Activated T-cell treated with anti-CD3 and anti-CD28 coated beads, Interleukin-2, amount 50 U/mL, for 72 hours (primary cell): ENCODE results near the gene ATP1B3. TPM values are rescaled to one million over a fixed set of nuclear protein-coding genes. Genes with fewer than 3 reads are reported as not detected.
A peak's percentile ranks its signal among the peaks of the same experiment; 100 is the strongest.
"Not testable (repeated sequence)": the region's sequence is repeated elsewhere in the genome, so short reads cannot be mapped to it uniquely, and the experiment has no call there.

Experiments used
- ATAC-seq, 2 donors: fragments of 150-1000 bp; cut with Tn5 transposase; replicated peaks in 1 of 2; 2 replicates each; pipeline ENCODE4 v1.10.0; 2021; ENCODE audit warnings: moderate library complexity in 2 of 2, mild to moderate bottlenecking in 1 of 2
- DNase-seq, 2 donors: peaks; one replicate each; pipeline ENCODE4 v3.0.0; 2021 to 2022; ENCODE audit warnings: mixed read lengths in 1 of 2
- H3K27ac Mint-ChIP-seq: one replicate; pipeline ENCODE4 v1.8.0; 2022; ENCODE audit warnings: mild to moderate bottlenecking, moderate library complexity, mixed read lengths
- H3K27me3 Mint-ChIP-seq: one replicate; pipeline ENCODE4 v1.8.0; 2022; ENCODE audit warnings: low read depth, mixed read lengths
- H3K36me3 Mint-ChIP-seq, 2 donors: one replicate each; pipeline ENCODE4 v1.8.0; 2022; ENCODE audit warnings: mixed read lengths in 2 of 2, mild to moderate bottlenecking in 1 of 2; ENCODE audit not compliant: insufficient read depth in 2 of 2
- H3K4me1 Mint-ChIP-seq: one replicate; pipeline ENCODE4 v1.8.0; 2022; ENCODE audit warnings: low read depth, mixed read lengths
- H3K4me3 Mint-ChIP-seq, 2 donors: one replicate each; pipeline ENCODE4 v1.8.0; 2022; ENCODE audit warnings: mild to moderate bottlenecking in 2 of 2, mixed read lengths in 2 of 2, moderate library complexity in 2 of 2
- H3K9me3 Mint-ChIP-seq, 2 donors: one replicate each; pipeline ENCODE4 v1.8.0; 2022; ENCODE audit warnings: mixed read lengths in 2 of 2
- total RNA-seq, 2 donors: library from RNA; stranded (reverse); gene quantifications; one replicate each; pipeline ENCODE4 v1.2.3, GENCODE V29; 2022

The ATP1B3 gene
- total RNA-seq, 2 donors from 2014 or later = 79.8 to 102 TPM

DNA sequence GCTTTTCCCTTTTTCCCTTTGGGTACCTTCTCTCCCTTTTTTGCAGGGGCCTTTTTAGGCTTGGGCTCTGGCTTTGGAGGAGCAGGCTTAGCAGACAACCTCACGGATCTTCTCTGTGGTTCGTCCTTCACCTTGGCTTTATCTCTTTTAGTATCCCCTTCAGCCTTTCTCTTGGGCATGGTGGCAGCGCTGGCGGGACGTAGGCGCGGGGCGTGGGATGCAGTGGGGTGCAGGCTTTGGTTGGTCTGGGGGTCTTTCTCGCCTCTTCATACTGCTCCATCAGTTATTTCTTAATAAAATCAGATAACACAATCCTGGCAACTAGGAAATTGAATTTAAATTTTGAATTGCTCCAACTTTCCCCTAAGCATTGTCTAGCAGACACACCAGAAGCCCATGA lies 11.3 kb upstream of the ATP1B3 start:
- no peaks in the 10 kb centered on the region for H3K27me3 Mint-ChIP-seq
- H3K36me3 Mint-ChIP-seq = no peaks in the 10 kb centered on the region
- peaks cover 6% of the 10 kb centered on the region for H3K4me1 Mint-ChIP-seq
- H3K9me3 Mint-ChIP-seq = no peaks in the 10 kb centered on the region
- H3K4me3 Mint-ChIP-seq = no peak overlapping the region
- DNase-seq (no peak), ATAC-seq (no peak)
- no peak overlapping the region for H3K27ac Mint-ChIP-seq

- H3K4me1 Mint-ChIP-seq = peaks cover 5% of the 10 kb centered on the region
- DNase-seq (no peak), ATAC-seq (no peak)
- no peak overlapping the region for H3K4me3 Mint-ChIP-seq
- H3K36me3 Mint-ChIP-seq = no peaks in the 10 kb centered on the region
- no peaks in the 10 kb centered on the region for H3K27me3 Mint-ChIP-seq
- no peaks in the 10 kb centered on the region for H3K9me3 Mint-ChIP-seq
- H3K27ac Mint-ChIP-seq = no peak overlapping the region
Observed at GRCh38 chr3:141870091-141870687, 6.3 kb upstream of the ATP1B3 start.

DNA sequence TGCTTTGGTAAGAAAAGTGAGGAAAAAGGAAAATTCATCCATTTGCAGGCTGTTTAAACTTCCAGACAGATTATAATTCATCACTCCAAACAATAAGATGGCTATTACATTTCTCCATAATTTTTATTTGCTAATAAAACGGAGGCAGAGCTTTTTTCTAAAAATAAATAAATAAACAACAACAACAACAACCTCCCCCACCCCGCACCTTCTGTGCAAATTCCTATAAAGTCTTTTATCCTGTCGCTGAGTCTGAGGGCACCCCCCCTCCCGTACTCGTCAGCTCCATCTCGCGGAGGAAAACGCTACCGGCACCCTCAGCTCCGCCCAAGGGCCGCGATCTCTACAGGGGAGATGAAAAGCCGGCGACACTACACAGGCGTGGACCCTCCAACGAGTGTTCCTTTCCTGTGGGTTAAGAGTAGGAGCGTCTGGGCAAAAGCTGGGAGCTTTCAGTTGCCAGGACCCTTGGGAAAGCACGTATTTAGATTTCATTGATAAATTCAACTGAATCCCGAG lies 1.0 kb upstream of the ATP1B3 start:
- H3K9me3 Mint-ChIP-seq = no peaks in the 10 kb centered on the region
- peaks cover 0 to 2% of the 10 kb centered on the region in 2 donors for H3K36me3 Mint-ChIP-seq
- peak overlapping the region; percentile 94 to 98 for H3K4me3 Mint-ChIP-seq
- peak overlapping the region; percentile 97 for H3K27ac Mint-ChIP-seq
- DNase-seq (peak; percentile 86 to 89), ATAC-seq (peak; percentile 60 to 64)
- no peaks in the 10 kb centered on the region for H3K27me3 Mint-ChIP-seq
- peaks cover 39% of the 10 kb centered on the region for H3K4me1 Mint-ChIP-seq

DNA sequence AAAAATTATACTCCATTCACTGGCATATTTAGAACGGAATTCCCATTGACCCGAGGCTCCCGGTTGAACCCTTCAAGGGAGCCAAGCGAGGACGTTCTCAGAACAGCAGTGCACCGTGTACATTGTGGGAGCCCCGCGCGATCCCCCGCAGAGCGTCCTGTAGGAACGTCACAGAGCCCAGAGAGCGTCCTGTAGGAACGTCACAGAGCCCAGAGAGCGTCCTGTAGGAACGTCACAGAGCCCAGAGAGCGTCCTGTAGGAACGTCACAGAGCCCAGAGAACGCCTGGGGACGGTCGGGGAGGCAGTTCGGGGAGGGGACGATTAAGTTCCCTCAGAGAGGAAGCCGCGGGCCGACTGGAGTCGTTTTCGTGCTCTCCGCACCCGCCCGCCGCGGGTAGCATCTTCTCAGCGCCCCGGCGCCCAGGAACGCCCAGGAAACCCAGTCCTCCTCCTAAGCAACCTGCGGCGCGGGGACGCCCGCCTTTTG lies 506 bp upstream of the ATP1B3 start:
- H3K4me1 Mint-ChIP-seq = peaks cover 39% of the 10 kb centered on the region
- peak in 1 of 2 donors; percentile 79 for DNase-seq
- no peaks in the 10 kb centered on the region for H3K27me3 Mint-ChIP-seq
- peak overlapping the region; percentile 97 for H3K27ac Mint-ChIP-seq
- no peaks in the 10 kb centered on the region for H3K9me3 Mint-ChIP-seq
- H3K4me3 Mint-ChIP-seq = peak overlapping the region; percentile 94 to 98
- ATAC-seq = peak; percentile 62 to 64
- peaks cover 0 to 2% of the 10 kb centered on the region in 2 donors for H3K36me3 Mint-ChIP-seq

DNA sequence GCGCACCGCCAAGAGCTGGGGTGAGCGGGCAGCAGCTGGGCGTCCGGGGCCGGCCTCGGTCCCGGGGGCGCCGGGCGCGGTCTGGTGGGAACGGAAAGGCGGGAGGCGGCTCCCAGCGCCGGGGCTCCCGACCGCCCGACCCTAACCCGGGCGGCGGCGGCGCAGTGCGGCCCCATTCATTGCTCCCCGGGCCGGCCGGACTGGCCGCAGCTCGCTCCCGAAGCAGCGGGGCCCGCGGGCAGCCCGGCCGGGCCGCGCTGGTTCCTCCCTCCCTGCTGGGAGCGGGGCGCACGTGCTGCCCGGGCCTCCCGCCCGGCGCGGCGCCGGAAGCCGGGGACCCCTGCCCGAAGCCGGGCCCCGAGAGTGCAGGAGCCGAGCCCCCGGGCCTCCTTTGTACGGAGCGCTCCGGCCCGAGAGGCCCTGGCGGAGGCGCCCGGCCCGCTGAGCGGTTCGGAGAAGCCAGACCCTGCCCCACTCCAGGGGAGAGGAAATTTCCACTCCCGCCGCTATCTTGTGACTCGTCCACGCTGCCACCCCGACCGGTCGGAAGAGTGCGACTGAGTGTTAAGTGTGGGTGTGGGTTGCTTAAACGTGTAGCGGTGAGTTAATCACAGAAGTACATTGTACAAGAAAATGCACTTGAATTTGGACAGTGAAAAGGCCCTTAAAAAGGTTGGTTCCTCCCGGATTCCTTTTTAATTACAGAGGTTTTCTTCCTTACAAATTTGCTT lies 613 bp downstream of the ATP1B3 start:
- peaks cover 50% of the 10 kb centered on the region for H3K4me1 Mint-ChIP-seq
- H3K9me3 Mint-ChIP-seq = no peaks in the 10 kb centered on the region
- peak; percentile 71 to 76 for DNase-seq
- H3K4me3 Mint-ChIP-seq = peak overlapping the region; percentile 98
- no peaks in the 10 kb centered on the region for H3K27me3 Mint-ChIP-seq
- peak; percentile 35 to 37 for ATAC-seq
- peaks cover 0 to 2% of the 10 kb centered on the region in 2 donors for H3K36me3 Mint-ChIP-seq
- H3K27ac Mint-ChIP-seq = peak overlapping the region; percentile 96

DNA sequence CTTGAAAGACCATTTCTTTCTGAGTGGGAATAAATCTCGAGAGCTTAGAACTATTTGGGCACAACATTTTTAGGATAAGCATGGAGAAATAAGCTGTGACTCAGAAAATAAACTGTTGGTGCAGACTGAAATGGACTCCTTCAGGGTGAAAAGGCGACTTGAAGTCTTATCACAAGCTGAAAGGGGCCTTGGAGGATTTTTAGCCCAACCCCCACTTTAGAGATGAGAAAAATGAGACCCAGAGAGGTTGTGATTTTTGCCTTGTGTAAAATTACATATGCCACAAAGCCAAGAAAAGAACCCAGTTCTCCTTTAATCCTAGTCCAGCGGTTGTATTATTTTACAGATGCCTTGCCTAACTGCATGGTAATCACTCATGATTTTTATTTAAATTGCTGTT lies 1.5 kb downstream of the ATP1B3 start:
- peak overlapping the region; percentile 96 for H3K27ac Mint-ChIP-seq
- peaks cover 0 to 4% of the 10 kb centered on the region in 2 donors for H3K36me3 Mint-ChIP-seq
- DNase-seq (peak in 1 of 2 donors; percentile 7), ATAC-seq (no peak)
- no peaks in the 10 kb centered on the region for H3K27me3 Mint-ChIP-seq
- H3K4me3 Mint-ChIP-seq = peak overlapping the region; percentile 90 to 98
- H3K9me3 Mint-ChIP-seq = no peaks in the 10 kb centered on the region
- H3K4me1 Mint-ChIP-seq = peaks cover 55% of the 10 kb centered on the region

DNA sequence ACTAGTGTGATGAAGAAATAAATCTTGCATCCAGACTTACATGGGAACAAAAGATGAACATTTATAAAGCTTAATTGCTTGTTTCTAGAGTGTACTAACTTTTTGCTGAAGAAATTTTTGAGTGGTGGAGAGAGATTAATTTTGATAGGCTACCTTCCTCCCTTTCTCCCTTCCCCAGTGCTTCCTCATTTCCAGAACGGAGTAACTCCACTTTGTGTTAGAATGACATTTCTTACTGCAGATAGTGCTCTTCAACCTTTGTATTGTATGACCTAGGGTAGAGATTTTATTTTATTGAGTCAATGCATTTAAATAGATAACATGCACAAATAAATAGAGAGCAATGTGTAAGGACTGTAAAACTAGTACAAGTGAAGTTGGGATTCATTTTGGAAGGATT lies 1.9 kb downstream of the ATP1B3 start:
- no peak for DNase-seq
- Mint-ChIP-seq H3K4me1 (peaks cover 58% of the 10 kb centered on the region), H3K36me3 (peaks cover 0 to 5% of the 10 kb centered on the region in 2 donors), H3K27ac (peak overlapping the region; percentile 96), H3K27me3 (no peaks in the 10 kb centered on the region), H3K4me3 (peak overlapping the region; percentile 90 to 98), H3K9me3 (no peaks in the 10 kb centered on the region)
- ATAC-seq = no peak

GRCh38 chr3:141878817-141879216 lies 2.4 kb downstream of the ATP1B3 start:
- H3K27me3 Mint-ChIP-seq = no peaks in the 10 kb centered on the region
- H3K36me3 Mint-ChIP-seq = peaks cover 0 to 5% of the 10 kb centered on the region in 2 donors
- ATAC-seq = no peak
- DNase-seq = peak in 1 of 2 donors; percentile 12
- peaks cover 58% of the 10 kb centered on the region for H3K4me1 Mint-ChIP-seq
- H3K4me3 Mint-ChIP-seq = peak overlapping the region; percentile 90 to 98
- no peaks in the 10 kb centered on the region for H3K9me3 Mint-ChIP-seq
- peak overlapping the region; percentile 96 for H3K27ac Mint-ChIP-seq

DNA sequence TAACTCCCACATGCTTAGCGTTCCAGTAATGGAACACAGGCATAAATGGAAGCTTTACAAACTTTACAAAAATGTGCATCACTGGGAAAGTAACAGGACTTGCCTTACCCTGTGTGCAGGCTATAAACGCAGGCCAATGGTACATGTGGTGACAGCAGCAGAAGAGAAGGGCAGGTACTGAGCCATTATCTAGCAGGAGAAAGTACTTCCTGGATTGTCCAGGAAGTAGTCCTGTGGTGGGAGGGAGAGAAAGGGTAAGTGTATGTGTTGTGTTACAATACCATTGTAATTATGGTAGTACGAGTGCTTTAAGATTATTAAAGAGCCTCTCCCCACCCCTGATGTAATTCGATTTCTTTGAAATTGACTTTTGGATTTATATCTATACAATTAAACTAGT lies 5.3 kb downstream of the ATP1B3 start:
- Mint-ChIP-seq H3K36me3 (peaks cover 2 to 14% of the 10 kb centered on the region in 2 donors), H3K4me3 (peak overlapping the region in 1 of 2 donors; percentile 7), H3K9me3 (no peaks in the 10 kb centered on the region), H3K27me3 (no peaks in the 10 kb centered on the region), H3K27ac (no peak overlapping the region), H3K4me1 (peaks cover 70% of the 10 kb centered on the region)
- no peak for ATAC-seq
- DNase-seq = no peak

DNA sequence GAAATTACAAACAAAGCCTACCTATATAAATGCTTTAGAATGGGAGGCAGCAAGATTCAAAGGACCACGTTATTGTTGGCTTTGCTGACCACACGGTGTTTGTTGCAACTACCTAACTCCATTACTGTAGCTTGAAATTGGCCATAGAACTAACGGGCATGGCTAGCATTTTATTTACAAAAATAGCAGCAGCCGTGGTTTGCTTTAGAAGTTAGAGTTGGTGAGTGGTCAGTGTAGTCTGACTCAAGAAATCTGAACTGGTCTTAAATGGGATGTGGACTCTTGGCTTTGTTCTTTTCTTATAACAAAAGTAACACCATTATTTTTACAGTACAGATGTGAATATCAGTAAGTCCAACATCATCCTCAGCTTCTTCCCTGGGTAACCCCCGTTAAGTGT lies 10.6 kb downstream of the ATP1B3 start:
- ATAC-seq = no peak
- peaks cover 11 to 35% of the 10 kb centered on the region in 2 donors for H3K36me3 Mint-ChIP-seq

DNA sequence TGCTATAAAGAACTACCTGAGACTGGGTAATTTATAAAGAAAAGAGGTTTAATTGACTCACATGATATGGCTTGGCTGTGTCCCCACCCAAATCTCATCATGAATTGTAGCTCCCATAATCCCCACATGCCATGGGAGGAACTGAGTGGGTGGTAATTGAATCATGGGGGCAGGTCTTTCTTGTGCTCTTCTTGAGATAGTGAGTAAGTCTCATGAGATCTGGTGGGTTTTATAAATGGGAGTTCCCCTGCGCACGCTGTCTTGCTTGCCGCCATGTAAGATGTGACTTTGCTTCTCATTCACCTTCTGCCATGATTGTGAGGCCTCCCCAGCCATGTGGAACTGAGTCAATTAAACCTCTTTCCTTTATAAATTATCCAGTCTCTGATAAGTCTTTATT lies 12.1 kb downstream of the ATP1B3 start:
- H3K27ac Mint-ChIP-seq, H3K9me3 Mint-ChIP-seq, H3K4me3 Mint-ChIP-seq, H3K27me3 Mint-ChIP-seq, DNase-seq, ATAC-seq: not testable (repeated sequence)
- Mint-ChIP-seq H3K4me1 (peaks cover 59% of the 10 kb centered on the region), H3K36me3 (peaks cover 11 to 36% of the 10 kb centered on the region in 2 donors)

More for the DNA sequence above, 10.6 kb downstream of the ATP1B3 start:
- peaks cover 4 to 8% of the 10 kb centered on the region in 2 donors for H3K9me3 Mint-ChIP-seq
- no peaks in the 10 kb centered on the region for H3K27me3 Mint-ChIP-seq
- H3K4me1 Mint-ChIP-seq = peaks cover 65% of the 10 kb centered on the region
- H3K4me3 Mint-ChIP-seq = no peak overlapping the region
- peak overlapping the region; percentile 67 for H3K27ac Mint-ChIP-seq
- no peak for DNase-seq

GRCh38 chr3:141894524-141895176 lies 18.2 kb downstream of the ATP1B3 start:
- H3K36me3 Mint-ChIP-seq = peaks cover 3 to 37% of the 10 kb centered on the region in 2 donors
- H3K27ac Mint-ChIP-seq = no peak overlapping the region

GRCh38 chr3:141895731-141896130 lies 19.3 kb downstream of the ATP1B3 start:
- no peak for ATAC-seq
- H3K9me3 Mint-ChIP-seq = peaks cover 0 to 2% of the 10 kb centered on the region in 2 donors
- H3K4me1 Mint-ChIP-seq = peaks cover 49% of the 10 kb centered on the region
- no peaks in the 10 kb centered on the region for H3K27me3 Mint-ChIP-seq
- H3K4me3 Mint-ChIP-seq = no peak overlapping the region
- H3K27ac Mint-ChIP-seq = peak overlapping the region; percentile 38
- no peak for DNase-seq
- peaks cover 6 to 46% of the 10 kb centered on the region in 2 donors for H3K36me3 Mint-ChIP-seq

More at GRCh38 chr3:141894524-141895176, 18.2 kb downstream of the ATP1B3 start:
- ATAC-seq (no peak), DNase-seq (no peak)
- Mint-ChIP-seq H3K27me3 (no peaks in the 10 kb centered on the region), H3K4me1 (peaks cover 45% of the 10 kb centered on the region), H3K4me3 (no peak overlapping the region), H3K9me3 (no peaks in the 10 kb centered on the region)
